H1 (cell line): ENCODE measurements around the gene NCF2. TPM values are rescaled to one million over a fixed set of nuclear protein-coding genes. Genes with fewer than 3 reads are reported as not detected.
A peak's percentile ranks its signal among the peaks of the same experiment; 100 is the strongest.

ENCODE experiments used
- CTCF ChIA-PET: fragments of 300-600 bp; sonication (Branson Sonifier 250); formaldehyde crosslinking; loops from one replicate; lab custom pipeline; 2021; ENCODE audit not compliant: partially characterized antibody; lab: Charles Lee
- POLR2A ChIA-PET: fragments of 300-600 bp; sonication (Branson Sonifier 250); formaldehyde crosslinking; loops from one replicate; lab custom pipeline; 2021; ENCODE audit warnings: inconsistent platforms; ENCODE audit not compliant: partially characterized antibody; lab: Charles Lee
- DNase-seq, 2 experiments: peaks; one replicate each; pipeline versions ENCODE4 v3.0.0 to v3.0.0-alpha.2; 2010 to 2022; ENCODE audit warnings: low spot score in 2 of 2, low read depth in 1 of 2, mixed read lengths in 1 of 2
- FAIRE-seq: peaks from 2 replicates; lab custom pipeline; 2011; peaks lifted over from hg19 to GRCh38; lab: Jason Lieb, UNC
- H2AFZ ChIP-seq: 2 replicates; pipeline ENCODE4 v1.8.1; 2012; ENCODE audit warnings: low read length, inconsistent platforms
- H2AK5ac ChIP-seq: 2 replicates; pipeline ENCODE4 v1.6.1; 2013; ENCODE audit warnings: low read depth, low read length
- H2BK120ac ChIP-seq: replicated peaks from 2 replicates; pipeline ENCODE3; 2013; ENCODE audit warnings: low read depth, low read length, inconsistent platforms
- H2BK12ac ChIP-seq: 2 replicates; pipeline ENCODE4 v1.6.1; 2013; ENCODE audit warnings: low read depth, low read length
- H2BK15ac ChIP-seq: 2 replicates; pipeline ENCODE4 v1.6.1; 2013; ENCODE audit warnings: low read length
- H2BK20ac ChIP-seq: 2 replicates; pipeline ENCODE4 v1.6.1; 2013; ENCODE audit warnings: low read length
- H2BK5ac ChIP-seq: 2 replicates; pipeline ENCODE4 v1.6.1; 2013; ENCODE audit warnings: low read depth, low read length
- H3K14ac ChIP-seq: 2 replicates; pipeline ENCODE4 v1.6.1; 2013; ENCODE audit warnings: inconsistent platforms; ENCODE audit not compliant: insufficient read length
- H3K18ac ChIP-seq: 2 replicates; pipeline ENCODE4 v1.6.1; 2013; ENCODE audit warnings: low read length; ENCODE audit errors: extremely low read depth
- H3K23ac ChIP-seq: 2 replicates; pipeline ENCODE4 v1.6.1; 2013; ENCODE audit warnings: inconsistent platforms; ENCODE audit not compliant: insufficient read length
- H3K23me2 ChIP-seq: 2 replicates; pipeline ENCODE4 v1.6.1; 2013; ENCODE audit warnings: low read depth, low read length
- H3K27ac ChIP-seq: 2 replicates; pipeline ENCODE4 v1.6.1; 2011; ENCODE audit warnings: low read depth, low read length, inconsistent platforms
- H3K27me3 ChIP-seq, 4 experiments: replicated peaks in 1 of 4; 1 replicate in 1 of 4; 2 replicates in 3 of 4; pipeline versions ENCODE4 v1.6.1 to v1.8.1; 2011 to 2013; ENCODE audit warnings: low read length in 3 of 4, mild to moderate bottlenecking in 3 of 4, inconsistent platforms in 2 of 4, mixed read lengths in 2 of 4, moderate library complexity in 1 of 4; ENCODE audit not compliant: control insufficient read depth in 3 of 4, insufficient read depth in 3 of 4; ENCODE audit errors: extremely low read depth in 1 of 4
- H3K36me3 ChIP-seq, 4 experiments: 2 replicates each; pipeline versions ENCODE4 v1.6.1 to v1.8.1; 2011 to 2013; ENCODE audit warnings: mild to moderate bottlenecking in 4 of 4, low read length in 3 of 4, moderate library complexity in 2 of 4, control low read depth in 1 of 4, inconsistent platforms in 1 of 4; ENCODE audit not compliant: insufficient read depth in 4 of 4, control insufficient read depth in 2 of 4
- H3K4ac ChIP-seq: replicated peaks from 2 replicates; pipeline ENCODE3; 2013; ENCODE audit warnings: low read length, low read depth, mixed read lengths, inconsistent platforms; ENCODE audit not compliant: insufficient read length
- H3K4me1 ChIP-seq, 4 experiments: replicated peaks in 1 of 4; 1 replicate in 1 of 4; 2 replicates in 3 of 4; pipeline versions ENCODE4 v1.6.1 to v1.8.1; 2011 to 2013; ENCODE audit warnings: low read length in 3 of 4, inconsistent platforms in 2 of 4, mixed read lengths in 1 of 4; ENCODE audit not compliant: insufficient read depth in 4 of 4, control insufficient read depth in 3 of 4
- H3K4me2 ChIP-seq, 2 experiments: 2 replicates each; pipeline versions ENCODE4 v1.6.1 to v1.8.1; 2011 to 2013; ENCODE audit warnings: low read depth in 2 of 2, low read length in 2 of 2, control low read depth in 1 of 2, inconsistent platforms in 1 of 2, mild to moderate bottlenecking in 1 of 2; ENCODE audit not compliant: insufficient read depth in 1 of 2
- H3K4me3 ChIP-seq, 4 experiments: fragments of 200-600, 300-600 bp in 1 of 4; sonication (generic), shearing (Covaris generic), sonication (Bioruptor Twin) in 1 of 4; 2 replicates each; pipeline versions ENCODE4 v1.5.1 to v1.8.1; 2011 to 2016; ENCODE audit warnings: low read length in 4 of 4, low read depth in 3 of 4, control low read depth in 2 of 4, inconsistent platforms in 2 of 4, mild to moderate bottlenecking in 2 of 4, mixed read lengths in 1 of 4, moderate library complexity in 1 of 4; ENCODE audit not compliant: insufficient read depth in 2 of 4; ENCODE audit errors: extremely low read depth in 1 of 4
- H3K56ac ChIP-seq: replicated peaks from 2 replicates; pipeline ENCODE3; 2013; ENCODE audit warnings: low read depth, mild to moderate bottlenecking, mixed read lengths, low read length, inconsistent platforms; ENCODE audit not compliant: insufficient read length
- H3K79me1 ChIP-seq: 2 replicates; pipeline ENCODE4 v1.6.1; 2013; ENCODE audit warnings: low read depth, low read length, control low read depth
- H3K79me2 ChIP-seq, 2 experiments: 2 replicates each; pipeline versions ENCODE4 v1.6.1 to v1.8.1; 2012 to 2013; ENCODE audit warnings: low read length in 2 of 2, mild to moderate bottlenecking in 2 of 2, inconsistent platforms in 1 of 2; ENCODE audit not compliant: insufficient read depth in 2 of 2, control insufficient read depth in 1 of 2
- H3K9ac ChIP-seq, 4 experiments: replicated peaks in 1 of 4; 1 replicate in 1 of 4; 2 replicates in 3 of 4; pipeline versions ENCODE4 v1.6.1 to v1.8.1; 2011 to 2013; ENCODE audit warnings: low read depth in 3 of 4, low read length in 3 of 4, control low read depth in 2 of 4, mild to moderate bottlenecking in 2 of 4, moderate library complexity in 2 of 4, inconsistent platforms in 1 of 4; ENCODE audit errors: extremely low read depth in 1 of 4
- H3K9me3 ChIP-seq, 2 experiments: 2 replicates each; pipeline versions ENCODE4 v1.6.1 to v1.8.1; 2012 to 2013; ENCODE audit warnings: mild to moderate bottlenecking in 2 of 2, moderate library complexity in 2 of 2, control low read depth in 1 of 2, inconsistent platforms in 1 of 2, low read depth in 1 of 2, low read length in 1 of 2, mixed read lengths in 1 of 2; ENCODE audit not compliant: insufficient read depth in 2 of 2
- H4K20me1 ChIP-seq, 2 experiments: replicated peaks in 1 of 2; 2 replicates each; pipeline versions ENCODE3 to v1.8.1; 2011 to 2013; ENCODE audit warnings: inconsistent platforms in 2 of 2, low read length in 2 of 2, mild to moderate bottlenecking in 1 of 2; ENCODE audit not compliant: insufficient read depth in 2 of 2, control insufficient read depth in 1 of 2
- H4K5ac ChIP-seq: 2 replicates; pipeline ENCODE4 v1.6.1; 2013; ENCODE audit warnings: low read length, low read depth, mixed read lengths, inconsistent platforms; ENCODE audit not compliant: insufficient read length
- H4K8ac ChIP-seq: 2 replicates; pipeline ENCODE4 v1.8.0; 2013; ENCODE audit warnings: mild to moderate bottlenecking, moderate library complexity, low read length, inconsistent platforms; ENCODE audit not compliant: insufficient read depth; ENCODE audit errors: extremely low read depth
- H4K91ac ChIP-seq: replicated peaks from 2 replicates; pipeline ENCODE3; 2013; ENCODE audit warnings: low read length, mixed read lengths, inconsistent platforms; ENCODE audit not compliant: insufficient read length
- KDM5A ChIP-seq: fragments of 200-600 bp; IDR thresholded peaks from 2 replicates; pipeline ENCODE4 v1.7.1; 2012; ENCODE audit warnings: mild to moderate bottlenecking, low read length, inconsistent platforms, mixed read lengths
- TEAD4 ChIP-seq: IDR thresholded peaks from 2 replicates; pipeline ENCODE4 v1.6.1; 2012; ENCODE audit warnings: low read depth, low read length, inconsistent platforms, mixed read lengths
- WGBS, 2 experiments: shearing (Covaris generic) in 1 of 2; methylation state at CpG; one replicate each; pipeline versions ENCODE4 v1.1.6 to v1.1.7; 2013 to 2015; ENCODE audit warnings: low lambda C conversion rate in 2 of 2, mixed read lengths in 2 of 2, inconsistent platforms in 1 of 2, low coverage in 1 of 2, missing lambda C conversion rate in 1 of 2; ENCODE audit not compliant: insufficient replicate concordance in 2 of 2, insufficient coverage in 1 of 2, insufficient read length in 1 of 2; ENCODE audit errors: extremely low coverage in 1 of 2, missing lambda C conversion rate in 1 of 2; 5-methylcytosine and 5-hydroxymethylcytosine counted together
- polyA plus RNA-seq, 7 experiments: library from polyadenylated mRNA; depleted of rRNA in 3 of 7; stranded (reverse) in 5 of 7; unstranded in 2 of 7; fragments of >200 nt in 5 of 7; fragments of 200-250 nt in 2 of 7; gene quantifications; 1 replicate in 5 of 7; 2 replicates in 1 of 7; 4 replicates in 1 of 7; pipeline versions ENCODE4 v1.2.1 to v1.2.3, GENCODE V29; 2011 to 2013; ENCODE audit warnings: missing spikeins in 2 of 7, mixed read lengths in 2 of 7
- total RNA-seq: library from RNA; stranded (reverse); fragmentation: NEBNext Ultra II Directional; extraction: Animal tissue kit (Norgen Biotek cat#: 25700); gene quantifications from 2 replicates; pipeline ENCODE4 v1.2.1, GENCODE V29; 2021

The NCF2 gene
- total and polyA plus RNA-seq, 2 of the 8 experiments (the other 6 are each of a cell fraction or from before 2014, with no cell fraction given), result not detected

- H3K4me3 ChIP-seq, result no peak overlapping the region
- H3K56ac ChIP-seq, result no peak overlapping the region
- H2BK12ac ChIP-seq, result 0 out of 2 replicates have a peak overlapping the region, but pooled peaks have one; percentile 53
- H3K27ac ChIP-seq, result no peak overlapping the region
- no peak overlapping the region for H3K18ac ChIP-seq
- H3K79me1 ChIP-seq, result no peaks in the 10 kb centered on the region
- H3K23ac ChIP-seq, result no peak overlapping the region
- no peak overlapping the region for H3K4me2 ChIP-seq
- H3K36me3 ChIP-seq, result no peaks in the 10 kb centered on the region
- DNase-seq (no peak), FAIRE-seq (no peak)
- no peak overlapping the region for H4K91ac ChIP-seq
- 90% methylated on average over 8 of the region's 8 CpGs; no CpG with 5 or more reads in 1 of the 2 experiments for WGBS, 2 experiments
- ChIA-PET CTCF (interaction anchor here (1.1 to 2.1 kb wide), 4 partner anchors 8 to 280 kb away, joined by 3 to 6 read pairs (median 4); no protein-coding TSS in a partner anchor), POLR2A (interaction anchor here (0.6 to 1.1 kb wide), 3 partner anchors 8 to 34 kb away, joined by 3 read pairs; no protein-coding TSS in a partner anchor)
- peak overlapping the region; percentile 2; the same call in 1 of the 2 replicates for H2BK15ac ChIP-seq
- no peak overlapping the region for H3K9ac ChIP-seq
- no peaks in the 10 kb centered on the region for H3K9me3 ChIP-seq
- H2AFZ ChIP-seq, result no peak overlapping the region
- no peaks in the 10 kb centered on the region for H3K23me2 ChIP-seq
- H3K27me3 ChIP-seq, result no peaks in the 10 kb centered on the region
- H3K4ac ChIP-seq, result no peak overlapping the region
- TF ChIP-seq TEAD4 (0 out of 2 replicates have a peak, but pooled peaks have one; percentile 27), KDM5A (no peak)
- H2BK20ac ChIP-seq, result no peak overlapping the region
- H4K5ac ChIP-seq, result no peak overlapping the region
- no peaks in the 10 kb centered on the region for H4K20me1 ChIP-seq
- peak overlapping the region; percentile 23; the same call in 1 of the 2 replicates for H2BK5ac ChIP-seq
- H3K4me1 ChIP-seq, result peaks cover 0 to 10% (median 6%) of the 10 kb centered on the region in 4 experiments; a peak in 5 of 7 replicates
- H3K79me2 ChIP-seq, result no peaks in the 10 kb centered on the region
- H2BK120ac ChIP-seq, result no peak overlapping the region
- no peak overlapping the region for H4K8ac ChIP-seq
- H2AK5ac ChIP-seq, result no peak overlapping the region
- no peak overlapping the region for H3K14ac ChIP-seq
These were observed 3.3 kb downstream of the NCF2 start for GRCh38 chr1:183586926-183587325.
